HepG2 (cell line): ENCODE results near the gene PLSCR1. TPM values are rescaled to one million over a fixed set of nuclear protein-coding genes. Genes with fewer than 3 reads are reported as not detected.

Experiments used
- ATAC-seq: fragments of 200-7000 bp; cut with Tn5 transposase; 3 replicates; pipeline ENCODE4 v1.9.1; 2020; ENCODE audit warnings: mild to moderate bottlenecking, moderate library complexity
- BruUV-seq: library from RNA; stranded (reverse); fragments of 400-500 nt; replicated peaks from 2 replicates; lab custom pipeline; 2021; lab: Mats Ljungman, UMichigan
- CTCF ChIA-PET: fragments of 300-600 bp; formaldehyde crosslinking; extraction: SDS; loops from one replicate; lab custom pipeline; 2021; ENCODE audit warnings: low total read pairs, inconsistent platforms, low intra/inter-chr PET ratio; lab: Yijun Ruan, JAX
- POLR2A ChIA-PET: fragments of 350-600 bp; sonication (Branson Sonifier 250); formaldehyde crosslinking; loops from one replicate; lab custom pipeline; 2020; ENCODE audit warnings: antibody characterized with exemption, inconsistent platforms; lab: Yijun Ruan, JAX
- DNase-seq: peaks from one replicate; pipeline ENCODE4 v3.0.0-alpha.2; 2015; ENCODE audit warnings: low spot score
- FAIRE-seq: peaks from 3 replicates; lab custom pipeline; 2011; peaks lifted over from hg19 to GRCh38; lab: Jason Lieb, UNC
- H2AFZ ChIP-seq: one replicate; pipeline ENCODE4 v1.6.1; 2011; ENCODE audit warnings: low read length, inconsistent platforms
- H3K27ac ChIP-seq: fragments of 300-600 bp; 3 replicates; pipeline ENCODE4 v1.8.0; 2011; ENCODE audit warnings: mixed run types, mild to moderate bottlenecking, mixed read lengths, low read length, inconsistent platforms; ENCODE audit not compliant: insufficient read depth; ENCODE audit errors: extremely low read length
- H3K27me3 ChIP-seq, 2 experiments: fragments of 200-600 bp in 1 of 2; 2 replicates in 1 of 2; 3 replicates in 1 of 2; pipeline versions ENCODE4 v1.6.0 to v1.8.0; 2011; ENCODE audit warnings: low read length in 2 of 2, mild to moderate bottlenecking in 2 of 2, moderate library complexity in 2 of 2, inconsistent platforms in 1 of 2; ENCODE audit not compliant: insufficient read depth in 2 of 2, control insufficient read depth in 1 of 2
- H3K36me3 ChIP-seq, 2 experiments: fragments of 200-600 bp in 1 of 2; replicated peaks in 1 of 2; 2 replicates in 1 of 2; 3 replicates in 1 of 2; pipeline versions ENCODE4 v1.5.1 to v1.8.0; 2011; ENCODE audit warnings: low read length in 2 of 2, inconsistent platforms in 1 of 2; ENCODE audit not compliant: insufficient read depth in 2 of 2, control insufficient read depth in 1 of 2
- H3K4me1 ChIP-seq: 2 replicates; pipeline ENCODE4 v1.5.1; 2012; ENCODE audit warnings: low read length, inconsistent platforms; ENCODE audit not compliant: insufficient read depth
- H3K4me2 ChIP-seq: 2 replicates; pipeline ENCODE4 v1.6.0; 2011; ENCODE audit warnings: low read depth, low read length, inconsistent platforms
- H3K4me3 ChIP-seq, 3 experiments: fragments of 200-600 bp in 1 of 3; sonication (generic), shearing (Covaris generic) in 1 of 3; replicated peaks in 1 of 3; 2 replicates each; pipeline ENCODE4 v1.5.1; 2011 to 2016; ENCODE audit warnings: low read length in 3 of 3, inconsistent platforms in 2 of 3, low read depth in 2 of 3, mild to moderate bottlenecking in 2 of 3, control low read depth in 1 of 3, mixed read lengths in 1 of 3; ENCODE audit not compliant: insufficient read depth in 1 of 3
- H3K79me2 ChIP-seq: one replicate; pipeline ENCODE4 v1.6.1; 2011; ENCODE audit warnings: low read length, inconsistent platforms; ENCODE audit not compliant: insufficient read depth
- H3K9ac ChIP-seq: 2 replicates; pipeline ENCODE4 v1.6.0; 2011; ENCODE audit warnings: mild to moderate bottlenecking, low read depth, low read length, inconsistent platforms; ENCODE audit not compliant: insufficient read depth
- H3K9me3 ChIP-seq: 2 replicates; pipeline ENCODE4 v1.5.1; 2012; ENCODE audit warnings: mild to moderate bottlenecking, low read length
- H4K20me1 ChIP-seq: 2 replicates; pipeline ENCODE4 v1.6.0; 2011; ENCODE audit warnings: inconsistent platforms, mild to moderate bottlenecking, low read length, moderate library complexity; ENCODE audit not compliant: insufficient read depth
- BRD4 ChIP-seq: sonication (generic); formaldehyde crosslinking; IDR thresholded peaks from 2 replicates; pipeline ENCODE4 v1.4.0; 2020; ENCODE audit warnings: missing genetic modification reagents
- CEBPG ChIP-seq: IDR thresholded peaks from 2 replicates; pipeline ENCODE4 v1.6.1; 2016
- GLMP ChIP-seq: sonication (generic); formaldehyde crosslinking; IDR thresholded peaks from 2 replicates; pipeline ENCODE4 v1.9.0; 2021; ENCODE audit warnings: missing genetic modification reagents, mild to moderate bottlenecking, borderline replicate concordance
- HMG20A ChIP-seq: IDR thresholded peaks from 2 replicates; pipeline ENCODE4 v1.6.1; 2016; ENCODE audit warnings: borderline replicate concordance
- KDM4B ChIP-seq: sonication (generic); formaldehyde crosslinking; IDR thresholded peaks from 2 replicates; pipeline ENCODE4 v1.4.0; 2020; ENCODE audit warnings: missing genetic modification reagents
- PITX1 ChIP-seq: sonication (generic); formaldehyde crosslinking; IDR thresholded peaks from 2 replicates; pipeline ENCODE4 v1.5.1; 2020; ENCODE audit warnings: mild to moderate bottlenecking, missing genetic modification reagents
- POGZ ChIP-seq: sonication (generic); formaldehyde crosslinking; IDR thresholded peaks from 2 replicates; pipeline ENCODE4 v1.4.0; 2020; ENCODE audit warnings: mild to moderate bottlenecking, missing genetic modification reagents
- SALL1 ChIP-seq: sonication (generic); formaldehyde crosslinking; IDR thresholded peaks from 2 replicates; pipeline ENCODE4 v1.8.0; 2022; ENCODE audit warnings: mild to moderate bottlenecking, missing genetic modification reagents
- SOX6 ChIP-seq, 2 experiments: fragments of 450-650 bp in 1 of 2; sonication (generic) in 1 of 2; formaldehyde crosslinking in 1 of 2; IDR thresholded peaks; 2 replicates each; pipeline versions ENCODE4 v1.4.0 to v1.6.1; 2017 to 2020; ENCODE audit warnings: antibody characterized with exemption in 1 of 2, mild to moderate bottlenecking in 1 of 2, missing genetic modification reagents in 1 of 2
- SP4 ChIP-seq: sonication (generic); formaldehyde crosslinking; IDR thresholded peaks from 2 replicates; pipeline ENCODE4 v1.8.1; 2023; ENCODE audit warnings: mild to moderate bottlenecking, missing genetic modification reagents
- SRF ChIP-seq: IDR thresholded peaks from 2 replicates; pipeline ENCODE4 v1.6.1; 2011; ENCODE audit warnings: mild to moderate bottlenecking, low read depth, low read length, moderate library complexity
- ZC3H13 ChIP-seq: sonication (generic); formaldehyde crosslinking; IDR thresholded peaks from 2 replicates; pipeline ENCODE4 v1.8.1; 2023; ENCODE audit warnings: mild to moderate bottlenecking, missing genetic modification reagents, moderate library complexity
- ZNF121 ChIP-seq: sonication (generic); formaldehyde crosslinking; IDR thresholded peaks from 2 replicates; pipeline ENCODE4 v1.5.0; 2020; ENCODE audit warnings: mild to moderate bottlenecking, missing genetic modification reagents
- ZNF3 ChIP-seq: IDR thresholded peaks from 2 replicates; pipeline ENCODE4 v1.7.0; 2017; ENCODE audit warnings: inconsistent platforms
- ZNF550 ChIP-seq: sonication (generic); formaldehyde crosslinking; IDR thresholded peaks from 2 replicates; pipeline ENCODE4 v1.4.0; 2020; ENCODE audit warnings: mild to moderate bottlenecking, missing genetic modification reagents, borderline replicate concordance
- ZNF878 ChIP-seq: sonication (generic); formaldehyde crosslinking; IDR thresholded peaks from 2 replicates; pipeline ENCODE4 v1.8.1; 2023; ENCODE audit warnings: mild to moderate bottlenecking, missing genetic modification reagents, moderate library complexity
- ZSCAN29 ChIP-seq: sonication (generic); formaldehyde crosslinking; conservative IDR thresholded peaks from 2 replicates; pipeline ENCODE4 v1.4.0; 2020; ENCODE audit warnings: mild to moderate bottlenecking, missing genetic modification reagents
- WGBS: methylation state at CpG from one replicate; pipeline ENCODE4 v1.1.6; 2017; ENCODE audit warnings: low lambda C conversion rate; 5-methylcytosine and 5-hydroxymethylcytosine counted together
- in situ Hi-C: cut with HindIII; loops from 2 replicates; pipeline ENCODE4 v1.10.0; 2017; ENCODE audit warnings: low pct_unique_long_range_greater_than_20kb; ENCODE audit not compliant: extremely low pct_ligation_motif_present
- intact Hi-C: fragments of 100-400 bp; cut with micrococcal nuclease; formaldehyde crosslinking; loops from one replicate; pipeline ENCODE4 v1.10.0; 2022; ENCODE audit not compliant: unreplicated experiment
- polyA plus RNA-seq, 8 experiments: library from polyadenylated mRNA; depleted of rRNA in 3 of 8; stranded (reverse) in 7 of 8; unstranded in 1 of 8; fragments of >200 nt; fragmentation: Illumina TruSeq in 4 of 8; extraction: Trizol in 4 of 8; gene quantifications; 2 replicates each; pipeline versions ENCODE4 v1.2.1 to v1.2.3, GENCODE V29; 2011 to 2016; ENCODE audit warnings: low read depth in 4 of 8, missing spikeins in 1 of 8, mixed read lengths in 1 of 8; ENCODE audit not compliant: insufficient read depth in 1 of 8
- total RNA-seq, 5 experiments: library from RNA; depleted of rRNA; stranded (reverse); fragments of >200 nt; fragmentation: Illumina TruSeq; extraction: Trizol; gene quantifications; 2 replicates each; pipeline ENCODE4 v1.2.3, GENCODE V29; 2016; ENCODE audit warnings: low read depth in 1 of 5
- TF ChIP-seq, protein P1 (sequence below): sonication (generic); formaldehyde crosslinking; IDR thresholded peaks from 2 replicates; pipeline ENCODE4 v1.5.1; 2020; ENCODE audit warnings: missing genetic modification reagents, mild to moderate bottlenecking, borderline replicate concordance
- TF ChIP-seq, protein P2 (sequence below): sonication (generic); formaldehyde crosslinking; IDR thresholded peaks from 2 replicates; pipeline ENCODE4 v1.5.0; 2020; ENCODE audit warnings: mild to moderate bottlenecking, missing genetic modification reagents
- TF ChIP-seq, protein P3 (sequence below): IDR thresholded peaks from 2 replicates; pipeline ENCODE4 v1.6.1; 2016; ENCODE audit warnings: mild to moderate bottlenecking

PLSCR1 gene
- total and polyA plus RNA-seq, 2 of the 13 experiments (the other 11 are each of a cell fraction or from before 2014, with no cell fraction given): 33.8 to 34.1 TPM

- ChIA-PET CTCF (no interaction called here), POLR2A (interaction anchor here (1.5 kb wide), 2 partner anchors 28 to 42 kb away, joined by 3 to 4 read pairs; no protein-coding TSS in a partner anchor)
- peak; percentile 60 for DNase-seq
- Histone ChIP-seq H3K4me3 (peak overlapping the region in 1 of 3 experiments; percentile 13; a peak in 1 of 6 replicates), H3K4me2 (peak overlapping the region; percentile 64), H3K4me1 (peaks cover 59% of the 10 kb centered on the region), H3K79me2 (peaks cover 64% of the 10 kb centered on the region), H2AFZ (no peak overlapping the region), H3K27ac (peak overlapping the region; percentile 41), H4K20me1 (no peaks in the 10 kb centered on the region), H3K9me3 (no peaks in the 10 kb centered on the region), H3K36me3 (0 out of 5 replicates have a peak, but pooled peaks cover 0 to 3% of the 10 kb centered on the region in 2 experiments), H3K27me3 (no peaks in the 10 kb centered on the region), H3K9ac (no peak overlapping the region)
- no TSS peak for BruUV-seq
- peak; percentile 12 for FAIRE-seq
- intact Hi-C loops (no loop called here), in situ Hi-C loops (no loop called here)
- whole genome bisulfite sequencing: 32% methylated on average over 3 of the region's 3 CpGs
- ATAC-seq: peak; percentile 52
- TF ChIP-seq ZC3H13 (no peak), CEBPG (CRISPR knock-in tag) (peak; percentile 20; the same call in 1 of the 2 replicates), ZNF121 (CRISPR knock-in tag) (0 out of 2 replicates have a peak, but pooled peaks have one; percentile 12), ZNF3 (CRISPR knock-in tag) (no peak), POGZ (CRISPR knock-in tag) (0 out of 2 replicates have a peak, but pooled peaks have one; percentile 32), SALL1 (CRISPR knock-in tag) (peak; percentile 29; the same call in 1 of the 2 replicates), HMG20A (CRISPR knock-in tag) (peak; percentile 62; the same call in 1 of the 2 replicates), KDM4B (no peak), SRF (no peak), PITX1 (no peak), BRD4 (CRISPR knock-in tag) (no peak), ZNF878 (CRISPR knock-in tag) (no peak), ZSCAN29 (CRISPR knock-in tag) (no peak), ZNF550 (no peak), SOX6 (IDR thresholded peaks at IDR 0.05) (no peak), SOX6 (CRISPR knock-in tag; IDR thresholded peaks at IDR 0.05) (peak; percentile 61; the same call in 1 of the 2 replicates), GLMP (no peak), SP4 (CRISPR knock-in tag) (no peak)
- TF ChIP-seq, protein P1, sequence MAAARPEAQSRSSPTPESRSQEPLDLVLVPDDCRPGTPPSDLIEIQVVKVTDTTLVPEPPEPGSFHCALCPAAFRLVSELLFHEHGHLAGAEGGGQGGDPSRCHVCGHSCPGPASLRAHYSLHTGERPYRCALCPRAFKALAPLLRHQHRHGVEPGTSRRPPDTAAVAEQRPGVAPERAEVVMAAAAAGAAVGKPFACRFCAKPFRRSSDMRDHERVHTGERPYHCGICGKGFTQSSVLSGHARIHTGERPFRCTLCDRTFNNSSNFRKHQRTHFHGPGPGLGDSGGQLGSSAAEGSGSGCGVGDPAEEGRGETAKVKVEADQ (CRISPR knock-in tag): no peak
- TF ChIP-seq, protein P2, sequence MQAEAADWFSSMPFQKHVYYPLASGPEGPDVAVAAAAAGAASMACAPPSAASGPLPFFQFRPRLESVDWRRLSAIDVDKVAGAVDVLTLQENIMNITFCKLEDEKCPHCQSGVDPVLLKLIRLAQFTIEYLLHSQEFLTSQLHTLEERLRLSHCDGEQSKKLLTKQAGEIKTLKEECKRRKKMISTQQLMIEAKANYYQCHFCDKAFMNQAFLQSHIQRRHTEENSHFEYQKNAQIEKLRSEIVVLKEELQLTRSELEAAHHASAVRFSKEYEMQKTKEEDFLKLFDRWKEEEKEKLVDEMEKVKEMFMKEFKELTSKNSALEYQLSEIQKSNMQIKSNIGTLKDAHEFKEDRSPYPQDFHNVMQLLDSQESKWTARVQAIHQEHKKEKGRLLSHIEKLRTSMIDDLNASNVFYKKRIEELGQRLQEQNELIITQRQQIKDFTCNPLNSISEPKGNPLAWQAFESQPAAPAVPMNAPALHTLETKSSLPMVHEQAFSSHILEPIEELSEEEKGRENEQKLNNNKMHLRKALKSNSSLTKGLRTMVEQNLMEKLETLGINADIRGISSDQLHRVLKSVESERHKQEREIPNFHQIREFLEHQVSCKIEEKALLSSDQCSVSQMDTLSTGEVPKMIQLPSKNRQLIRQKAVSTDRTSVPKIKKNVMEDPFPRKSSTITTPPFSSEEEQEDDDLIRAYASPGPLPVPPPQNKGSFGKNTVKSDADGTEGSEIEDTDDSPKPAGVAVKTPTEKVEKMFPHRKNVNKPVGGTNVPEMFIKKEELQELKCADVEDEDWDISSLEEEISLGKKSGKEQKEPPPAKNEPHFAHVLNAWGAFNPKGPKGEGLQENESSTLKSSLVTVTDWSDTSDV (CRISPR knock-in tag): no peak
- TF ChIP-seq, protein P3, sequence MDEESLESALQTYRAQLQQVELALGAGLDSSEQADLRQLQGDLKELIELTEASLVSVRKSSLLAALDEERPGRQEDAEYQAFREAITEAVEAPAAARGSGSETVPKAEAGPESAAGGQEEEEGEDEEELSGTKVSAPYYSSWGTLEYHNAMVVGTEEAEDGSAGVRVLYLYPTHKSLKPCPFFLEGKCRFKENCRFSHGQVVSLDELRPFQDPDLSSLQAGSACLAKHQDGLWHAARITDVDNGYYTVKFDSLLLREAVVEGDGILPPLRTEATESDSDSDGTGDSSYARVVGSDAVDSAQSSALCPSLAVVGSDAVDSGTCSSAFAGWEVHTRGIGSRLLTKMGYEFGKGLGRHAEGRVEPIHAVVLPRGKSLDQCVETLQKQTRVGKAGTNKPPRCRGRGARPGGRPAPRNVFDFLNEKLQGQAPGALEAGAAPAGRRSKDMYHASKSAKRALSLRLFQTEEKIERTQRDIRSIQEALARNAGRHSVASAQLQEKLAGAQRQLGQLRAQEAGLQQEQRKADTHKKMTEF (CRISPR knock-in tag): peak; percentile 25; the same call in 1 of the 2 replicates
Measured at GRCh38 chr3:146539315-146539714, 5.1 kb downstream of the PLSCR1 start.
